NCI-H1048 (cell line): Measurements from ENCODE around the gene PSMD12.
"Not testable (repeated sequence)": the region's sequence is repeated elsewhere in the genome, so short reads cannot be mapped to it uniquely, and the experiment has no call there.

ENCODE experiments used
- DNase-seq: peaks from one replicate; lab custom pipeline; 2025; lab: John Stamatoyannopoulos, UW

The PSMD12 gene

GRCh38 chr17:67353929-67354574, 12.3 kb downstream of the PSMD12 start:
- DNase-seq: no peak

GRCh38 chr17:67353161-67353560, 13.2 kb downstream of the PSMD12 start:
- no peak for DNase-seq

DNA sequence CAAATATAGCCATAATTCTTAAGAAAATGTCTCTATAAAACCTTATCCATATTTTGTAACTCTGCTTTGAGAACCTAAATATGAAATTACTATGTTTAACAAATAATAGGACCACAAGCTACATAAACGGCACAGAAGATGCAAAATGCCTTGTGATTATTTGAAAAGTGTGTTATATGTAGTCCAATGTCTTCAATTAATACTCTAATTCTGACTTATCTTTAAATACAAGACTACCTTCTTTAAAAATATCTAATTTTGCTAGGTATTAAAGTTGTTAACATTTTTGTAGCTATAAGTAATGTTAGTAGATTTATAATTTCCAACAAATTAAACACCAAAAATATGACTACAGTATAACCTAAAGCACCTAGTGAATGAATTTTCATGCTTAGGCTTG, 17.0 kb downstream of the PSMD12 start:
- DNase-seq: no peak

- DNase-seq: no peak
These were observed 18.6 kb downstream of the PSMD12 start for GRCh38 chr17:67347826-67348225.

DNA sequence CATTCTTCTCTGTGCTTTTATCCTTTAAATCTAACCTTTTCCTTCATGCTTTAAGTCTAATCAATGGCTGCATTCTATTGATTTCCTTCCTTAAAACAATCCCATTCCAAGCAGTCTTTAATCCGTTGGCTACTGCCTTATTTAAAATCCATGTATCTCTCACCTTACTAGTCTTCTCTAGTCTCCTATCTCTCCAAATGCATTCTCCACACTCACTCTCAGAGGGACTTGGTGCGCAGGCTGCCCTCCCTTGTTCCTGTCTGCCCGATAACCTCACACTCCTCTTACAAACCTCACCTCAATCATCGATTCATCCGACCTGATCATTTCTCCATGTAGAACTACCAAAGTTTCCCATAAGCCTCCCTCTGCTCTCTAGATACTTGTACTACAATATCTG, 23.1 kb downstream of the PSMD12 start:
- no peak for DNase-seq

DNA sequence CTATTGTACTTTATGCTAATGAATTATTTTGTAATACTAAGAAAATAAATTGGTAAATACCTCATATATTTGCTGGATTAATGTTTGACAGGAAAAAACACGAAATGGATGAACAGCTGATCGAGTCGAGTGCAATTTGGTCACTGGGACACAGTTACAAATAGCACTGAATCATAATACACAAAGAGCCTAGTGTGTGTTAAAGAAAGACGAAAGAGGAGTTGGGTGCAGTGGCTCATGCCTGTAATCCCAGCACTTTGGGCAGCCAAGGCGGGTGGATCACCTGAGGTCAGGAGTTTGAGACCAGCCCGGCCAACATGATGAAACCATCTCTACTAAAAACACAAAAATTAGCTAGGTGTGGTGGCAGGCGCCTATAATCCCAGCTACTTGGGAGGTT, 28.0 kb downstream of the PSMD12 start:
- not testable (repeated sequence) for DNase-seq

- no peak for DNase-seq
These were observed 29.5 kb downstream of the PSMD12 start for GRCh38 chr17:67336859-67337258.

- no peak for DNase-seq
These were observed 31.0 kb downstream of the PSMD12 start for GRCh38 chr17:67335245-67335835.

GRCh38 chr17:67332162-67332508, 34.2 kb downstream of the PSMD12 start:
- not testable (repeated sequence) for DNase-seq

DNA sequence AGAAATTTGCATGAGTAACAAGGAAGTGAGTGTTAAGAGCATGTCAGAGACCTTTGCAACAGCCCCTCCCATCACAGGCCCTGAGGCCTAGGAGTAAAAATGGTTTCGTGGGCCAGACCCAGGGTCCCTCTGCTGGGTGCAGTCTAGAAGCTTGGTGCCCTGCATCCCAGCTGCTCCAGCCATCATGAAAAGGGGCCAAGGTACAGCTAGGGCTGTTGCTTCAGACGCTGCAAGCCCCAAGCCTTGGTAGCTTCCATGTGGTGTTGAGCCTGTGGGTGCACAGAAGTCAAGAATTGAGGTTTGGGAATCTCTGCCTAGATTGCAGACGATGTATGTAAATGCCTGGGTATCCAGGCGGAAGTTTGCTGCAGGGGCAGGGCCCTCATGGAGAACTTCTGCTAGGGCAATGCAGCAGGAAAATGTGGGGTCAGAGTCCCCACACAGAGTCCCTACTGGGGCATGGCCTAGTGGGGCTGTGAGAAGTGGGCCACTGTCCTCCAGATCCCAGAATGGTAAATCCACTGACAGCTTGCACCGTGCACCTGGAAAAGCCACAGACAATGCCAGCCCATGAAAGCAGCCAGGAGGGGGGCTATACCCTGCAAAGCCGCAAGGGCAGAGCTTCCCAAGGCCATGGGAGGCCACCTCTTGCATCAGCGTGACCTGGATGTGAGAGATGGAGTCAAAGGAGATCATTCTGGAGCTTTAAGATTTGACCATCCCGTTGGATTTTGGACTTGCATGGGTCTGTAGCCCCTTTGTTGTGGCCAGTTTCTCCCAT, 34.8 kb downstream of the PSMD12 start:
- DNase-seq: not testable (repeated sequence)

- DNase-seq: no peak
These were observed 38.4 kb downstream of the PSMD12 start for GRCh38 chr17:67328026-67328425.

- DNase-seq: not testable (repeated sequence)
These were observed 39.2 kb downstream of the PSMD12 start for GRCh38 chr17:67326959-67327745.

DNA sequence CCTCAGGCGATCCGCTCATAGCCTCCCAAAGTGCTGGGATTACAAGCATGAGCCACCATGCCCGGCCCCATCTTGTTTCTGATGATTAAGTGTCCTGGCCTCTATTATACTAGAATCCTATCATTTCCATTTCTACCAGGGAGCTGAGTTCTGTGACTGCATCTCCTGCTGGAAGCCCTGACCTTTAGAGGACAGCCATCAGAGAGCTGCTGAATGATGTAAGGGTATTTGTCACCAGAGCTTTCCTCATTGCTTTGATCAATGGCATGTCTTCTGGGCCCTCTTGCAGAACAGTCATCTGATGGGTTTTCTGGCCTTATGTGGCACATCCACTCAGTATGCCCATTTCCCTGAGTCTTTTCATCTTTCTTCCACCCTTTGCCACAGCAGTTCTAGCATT, 39.9 kb downstream of the PSMD12 start:
- no peak for DNase-seq

GRCh38 chr17:67324330-67324729, 42.0 kb downstream of the PSMD12 start:
- DNase-seq: no peak

DNA sequence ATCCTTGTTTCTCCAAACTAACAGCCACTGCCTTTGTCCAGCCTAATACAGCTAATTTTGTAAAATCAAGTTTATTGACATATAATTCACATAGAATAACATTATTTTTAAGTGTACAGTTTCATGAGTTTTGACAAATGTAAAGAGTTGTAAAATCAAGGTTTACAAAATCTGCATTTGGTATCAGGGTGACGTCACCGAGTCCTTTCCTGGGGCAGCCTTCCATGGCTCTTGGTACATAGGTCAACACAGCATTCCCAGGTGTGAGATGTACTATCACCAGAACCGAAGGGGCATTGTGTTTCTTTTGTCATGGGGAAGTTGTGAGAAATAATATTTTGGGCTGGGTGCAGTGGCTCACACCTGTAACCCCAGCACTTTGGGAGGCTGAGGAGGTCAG, 42.9 kb downstream of the PSMD12 start:
- DNase-seq: no peak

- peak; percentile 77 for DNase-seq
These were observed 44.2 kb downstream of the PSMD12 start for GRCh38 chr17:67322042-67322787.

GRCh38 chr17:67321486-67321885, 44.9 kb downstream of the PSMD12 start:
- DNase-seq: not testable (repeated sequence)

DNA sequence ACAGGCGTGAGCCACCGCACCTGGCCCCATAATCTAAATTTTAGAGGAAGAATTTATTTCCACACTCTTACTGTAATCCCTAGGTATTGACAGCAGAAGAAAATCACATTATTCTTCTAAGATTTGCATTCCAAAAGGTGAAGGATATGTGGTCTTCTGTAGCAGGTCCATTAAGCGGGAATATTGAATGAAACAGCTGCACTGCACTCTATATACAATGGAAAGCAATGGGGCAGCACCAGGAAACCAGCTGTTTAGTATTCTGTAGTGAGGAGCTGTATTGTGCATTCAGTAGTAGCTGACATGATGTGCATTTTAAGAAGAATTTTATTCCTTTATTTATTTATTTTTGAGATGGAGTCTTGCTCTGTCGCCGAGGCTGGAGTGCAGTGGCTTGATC, 49.6 kb downstream of the PSMD12 start:
- no peak for DNase-seq

GRCh38 chr17:67315865-67316264, 50.5 kb downstream of the PSMD12 start:
- DNase-seq: no peak

DNA sequence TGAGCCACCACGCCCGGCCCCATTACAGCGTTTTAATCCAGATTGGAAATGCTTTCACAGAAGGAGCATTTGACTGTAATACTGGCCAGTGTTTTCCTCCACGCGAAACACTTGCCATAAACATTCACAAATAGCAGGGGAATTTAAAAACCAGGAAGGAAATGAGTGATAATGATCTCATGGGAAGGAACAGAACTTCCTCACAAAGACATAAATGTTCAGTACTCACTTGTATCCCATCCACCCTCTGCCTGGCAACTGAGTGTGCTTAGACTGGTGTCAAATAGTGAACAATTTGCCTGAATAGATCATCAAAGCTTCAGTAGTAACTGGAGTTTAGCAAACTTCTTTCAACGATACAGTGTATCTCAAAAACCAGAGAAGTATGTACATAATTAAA, 54.1 kb downstream of the PSMD12 start:
- no peak for DNase-seq

DNA sequence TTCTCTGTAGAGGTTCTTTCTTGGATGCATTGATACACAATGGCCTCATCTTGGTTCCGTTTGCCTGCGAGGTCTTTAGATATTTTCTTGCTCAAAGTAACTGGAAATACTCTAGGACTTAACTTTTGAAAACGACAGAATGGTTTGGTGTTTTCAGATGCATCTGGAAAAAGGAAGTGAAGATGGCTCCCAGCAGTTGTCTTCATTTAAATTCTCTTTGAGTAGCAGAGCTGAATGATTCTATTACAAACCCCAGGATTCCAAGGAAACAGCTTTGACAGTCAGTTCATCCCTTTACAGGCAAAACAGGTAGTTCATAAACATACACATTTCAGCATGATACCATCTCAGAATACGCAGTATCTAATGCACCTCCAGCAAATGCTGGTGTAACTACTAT, 54.8 kb downstream of the PSMD12 start:
- DNase-seq: no peak

DNA sequence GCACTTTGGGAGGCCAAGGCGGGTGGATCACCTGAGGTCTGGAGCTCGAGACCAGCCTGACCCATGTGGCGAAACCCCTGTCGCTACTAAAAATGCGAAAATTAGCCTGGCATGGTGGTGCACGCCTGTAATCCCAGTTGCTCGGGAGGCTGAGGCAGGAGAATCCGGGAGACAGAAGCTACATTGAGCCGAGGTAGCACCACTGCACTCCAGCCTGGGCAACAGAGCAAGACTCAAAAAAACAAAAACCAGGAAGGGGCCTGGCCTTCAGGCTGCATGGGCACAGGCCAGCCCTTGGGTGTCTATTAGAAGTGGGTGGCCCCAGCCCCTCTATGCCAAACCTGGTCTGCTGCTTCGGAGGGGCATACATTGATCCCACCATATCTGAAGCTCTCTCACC, 56.0 kb downstream of the PSMD12 start:
- DNase-seq: no peak
